HG02852 (cell line): ENCODE data around the gene DLEC1.
A peak's percentile ranks its signal among the peaks of the same experiment; 100 is the strongest.
"Not testable (repeated sequence)": the region's sequence is repeated elsewhere in the genome, so short reads cannot be mapped to it uniquely, and the experiment has no call there.

Experiments used
- ATAC-seq: cut with Tn5 transposase; IDR thresholded peaks from one replicate; pipeline ENCODE4 v1.9.1; 2021; ENCODE audit warnings: mild to moderate bottlenecking, moderate library complexity; ENCODE audit not compliant: unreplicated experiment

DLEC1 gene

GRCh38 chr3:38135621-38136277 is 96.7 kb downstream of the DLEC1 start:
- ATAC-seq: not testable (repeated sequence)

GRCh38 chr3:38136393-38136776 is 97.4 kb downstream of the DLEC1 start:
- no peak for ATAC-seq

GRCh38 chr3:38136777-38137614 is 98.0 kb downstream of the DLEC1 start, which contains the start of gene ACAA1:
TSS of gene ACAA1 (minus strand) at chr3:38137127. CDS start at chr3:38137035, 92 bp downstream.
- peak; percentile 88 for ATAC-seq

GRCh38 chr3:38137615-38138348 is 98.8 kb downstream of the DLEC1 start:
- no peak for ATAC-seq

- peak; percentile 43 for ATAC-seq
These were observed 99.6 kb downstream of the DLEC1 start, which contains the start of gene MYD88 for GRCh38 chr3:38138349-38139190. TSS of gene MYD88 (plus strand) at chr3:38138661. CDS start at chr3:38138701, 40 bp downstream.

GRCh38 chr3:38139191-38139590 is 100.2 kb downstream of the DLEC1 start:
- no peak for ATAC-seq

- no peak for ATAC-seq
These were observed 100.6 kb downstream of the DLEC1 start for GRCh38 chr3:38139652-38140051.

- ATAC-seq: no peak
These were observed 101.5 kb downstream of the DLEC1 start for GRCh38 chr3:38140326-38141172.

GRCh38 chr3:38141173-38141951 is 102.4 kb downstream of the DLEC1 start:
- no peak for ATAC-seq

GRCh38 chr3:38141952-38142273 is 102.9 kb downstream of the DLEC1 start:
- no peak for ATAC-seq

GRCh38 chr3:38142959-38143358 is 104.0 kb downstream of the DLEC1 start:
- ATAC-seq: no peak

GRCh38 chr3:38143511-38143910 is 104.5 kb downstream of the DLEC1 start:
- ATAC-seq: no peak

GRCh38 chr3:38146504-38146903 is 107.5 kb downstream of the DLEC1 start:
- ATAC-seq: no peak

- ATAC-seq: no peak
These were observed 108.4 kb downstream of the DLEC1 start for GRCh38 chr3:38147421-38147820.

GRCh38 chr3:38148311-38148882 is 109.4 kb downstream of the DLEC1 start:
- ATAC-seq: no peak

GRCh38 chr3:38149708-38150107 is 110.7 kb downstream of the DLEC1 start:
- ATAC-seq: peak; percentile 41

- no peak for ATAC-seq
These were observed 111.9 kb downstream of the DLEC1 start for GRCh38 chr3:38150780-38151528.
